T follicular helper cell (primary cell): ENCODE data around the gene LIMK2.
"Not testable (repeated sequence)": the region's sequence is repeated elsewhere in the genome, so short reads cannot be mapped to it uniquely, and the experiment has no call there.

Experiments used
- DNase-seq: peaks from one replicate; pipeline ENCODE4 v3.0.0-alpha.2; 2020; ENCODE audit warnings: low read depth

Gene LIMK2

DNA sequence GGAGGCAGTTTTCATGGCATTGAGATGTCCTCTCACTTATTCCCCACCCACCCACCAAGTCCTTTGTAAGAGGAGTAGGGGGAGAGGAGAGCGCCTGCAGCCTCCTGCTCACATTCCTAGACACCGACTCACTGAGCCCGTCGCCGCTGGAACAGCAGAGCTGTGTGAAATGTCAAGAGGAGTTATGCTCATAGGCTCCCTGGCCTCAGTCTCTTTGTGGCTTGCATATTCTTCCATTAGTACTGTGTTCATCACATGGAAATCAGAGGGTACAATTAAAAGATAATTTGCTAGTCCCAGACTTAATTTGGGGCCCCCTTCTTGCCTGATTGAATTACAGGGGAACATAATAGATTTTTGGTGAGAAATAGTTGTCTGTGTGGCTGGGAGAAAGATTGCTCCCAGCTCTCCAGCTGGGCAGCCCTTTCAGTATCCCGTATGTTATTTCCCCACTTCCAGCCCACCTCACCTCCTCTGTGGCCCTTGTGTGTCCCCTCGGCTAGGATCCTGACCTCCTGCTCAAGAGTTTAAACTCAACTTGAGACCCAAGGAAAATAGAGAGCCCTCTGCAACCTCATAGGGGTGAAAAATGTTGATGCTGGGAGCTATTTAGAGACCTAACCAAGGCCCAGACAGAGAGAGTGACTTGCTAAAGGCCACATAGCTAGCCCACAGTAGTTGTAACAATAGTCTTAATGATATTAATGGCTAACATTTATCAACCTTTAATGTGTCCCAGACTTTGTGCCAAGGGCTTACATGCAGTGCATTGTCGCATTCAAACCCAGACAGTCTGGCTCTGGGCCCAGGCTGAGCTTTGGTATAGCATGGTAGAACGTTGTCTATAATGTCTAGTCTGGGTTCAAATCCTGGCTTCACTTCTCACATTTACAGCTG is 32.2 kb downstream of the LIMK2 start:
- DNase-seq: no peak

DNA sequence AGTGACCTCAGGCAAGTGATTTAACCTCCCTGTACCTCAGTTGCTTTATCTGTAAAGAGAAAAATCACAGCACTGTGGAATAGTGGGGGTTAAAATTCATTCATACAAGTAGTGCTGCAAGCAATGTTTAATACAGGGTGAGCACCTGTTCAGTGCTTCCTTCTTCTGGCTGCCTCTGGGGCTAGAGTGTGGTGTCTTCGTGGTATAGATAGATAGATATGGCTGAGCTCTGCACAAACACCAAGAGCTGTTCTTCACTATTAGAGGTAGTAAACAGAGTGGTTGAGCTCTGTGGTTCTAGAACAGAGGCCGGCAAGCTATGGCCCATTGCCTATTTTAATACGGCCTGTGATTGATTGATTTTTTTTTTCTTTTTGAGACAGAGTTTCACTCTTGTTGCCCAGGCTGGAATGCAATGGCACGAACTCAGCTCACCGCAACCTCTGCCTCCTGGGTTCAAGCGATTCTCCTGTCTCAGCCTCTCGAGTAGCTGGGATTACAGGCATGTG is 32.9 kb downstream of the LIMK2 start:
- DNase-seq: no peak

DNA sequence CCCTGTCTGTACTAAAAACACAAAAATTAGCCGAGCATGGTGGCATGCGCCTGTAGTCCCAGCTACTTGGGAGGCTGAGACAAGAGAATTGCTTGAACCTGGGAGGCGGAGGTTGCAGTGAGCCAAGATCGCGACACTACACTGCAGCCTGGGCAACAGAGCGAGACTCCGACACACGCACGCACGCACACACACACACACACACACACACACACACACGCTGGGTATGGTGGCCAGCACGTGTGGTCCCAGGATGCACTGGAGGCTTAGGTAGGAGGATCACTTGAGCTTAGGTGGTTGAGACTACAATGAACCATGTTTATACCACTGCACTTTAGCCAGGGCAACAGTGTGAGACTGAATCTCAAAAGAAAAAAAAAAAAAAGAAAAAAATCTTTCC is 33.9 kb downstream of the LIMK2 start:
- not testable (repeated sequence) for DNase-seq

DNA sequence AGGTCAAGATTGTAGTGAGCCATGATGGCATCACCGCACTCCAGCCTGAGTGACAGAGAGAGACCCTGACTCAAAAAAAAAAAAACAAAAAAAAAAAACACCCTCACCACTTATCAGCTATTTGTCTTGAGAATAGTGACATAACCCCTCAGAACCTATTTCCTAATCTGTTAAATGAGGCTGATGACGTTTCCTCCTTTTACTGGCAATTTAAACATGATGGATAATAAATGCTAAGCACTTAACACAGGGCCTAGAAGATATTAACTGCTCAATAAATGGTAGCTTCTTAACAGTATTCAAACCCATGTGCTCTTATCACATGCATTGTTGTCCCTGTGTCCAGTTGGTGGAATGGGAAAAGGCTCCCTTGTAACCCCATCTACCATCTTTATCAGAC is 34.6 kb downstream of the LIMK2 start:
- no peak for DNase-seq

DNA sequence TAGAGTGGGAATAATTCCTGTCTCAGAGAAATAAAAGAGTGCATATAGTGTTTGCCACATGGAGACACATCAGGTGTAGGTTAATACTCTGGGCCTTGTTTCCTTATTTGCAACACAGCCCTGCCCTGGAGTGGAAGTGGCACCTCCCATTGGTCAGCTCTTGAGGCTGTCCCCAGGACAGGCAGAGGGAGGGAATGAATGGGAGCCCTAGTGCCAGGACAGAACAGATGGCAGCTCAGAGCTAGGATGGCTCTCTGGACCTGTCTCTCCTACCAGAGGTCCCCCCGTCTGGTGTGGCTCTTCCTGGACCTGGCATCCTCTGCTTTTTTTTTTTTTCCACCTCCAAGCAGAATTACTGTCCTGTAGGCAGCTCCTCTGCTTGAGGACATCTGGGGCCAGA is 35.6 kb downstream of the LIMK2 start:
- no peak for DNase-seq

DNA sequence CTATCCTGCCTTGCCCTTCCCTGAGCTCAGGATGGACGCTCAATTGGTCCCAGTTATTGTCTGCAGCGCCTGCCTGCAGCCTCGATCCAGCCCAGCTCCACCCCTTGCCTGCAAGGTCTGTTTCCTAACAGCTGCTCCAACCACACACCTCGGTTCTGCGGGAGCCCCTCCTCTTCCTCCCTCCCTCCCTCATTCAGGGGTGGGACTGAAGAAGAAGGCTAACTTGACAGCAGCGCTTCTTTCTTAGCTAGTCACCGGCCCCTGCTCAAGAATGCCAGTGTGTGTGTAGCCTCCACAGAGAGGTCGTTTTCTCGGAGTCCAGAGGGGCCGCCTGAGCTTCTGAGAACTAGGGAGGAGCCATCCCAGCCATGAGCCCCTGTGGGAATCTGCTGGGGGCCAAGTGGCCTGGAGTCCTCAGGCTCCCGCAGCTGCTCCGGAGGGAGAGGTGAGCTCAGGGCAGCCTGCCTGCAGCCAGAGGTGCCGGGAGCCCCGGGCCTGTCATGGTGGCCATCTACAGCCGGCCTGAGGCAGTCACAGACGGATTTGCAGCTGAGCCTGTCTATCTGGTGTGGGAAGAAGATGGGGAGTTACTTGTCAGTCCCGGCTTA is 36.1 kb downstream of the LIMK2 start:
- peak; percentile 60 for DNase-seq

DNA sequence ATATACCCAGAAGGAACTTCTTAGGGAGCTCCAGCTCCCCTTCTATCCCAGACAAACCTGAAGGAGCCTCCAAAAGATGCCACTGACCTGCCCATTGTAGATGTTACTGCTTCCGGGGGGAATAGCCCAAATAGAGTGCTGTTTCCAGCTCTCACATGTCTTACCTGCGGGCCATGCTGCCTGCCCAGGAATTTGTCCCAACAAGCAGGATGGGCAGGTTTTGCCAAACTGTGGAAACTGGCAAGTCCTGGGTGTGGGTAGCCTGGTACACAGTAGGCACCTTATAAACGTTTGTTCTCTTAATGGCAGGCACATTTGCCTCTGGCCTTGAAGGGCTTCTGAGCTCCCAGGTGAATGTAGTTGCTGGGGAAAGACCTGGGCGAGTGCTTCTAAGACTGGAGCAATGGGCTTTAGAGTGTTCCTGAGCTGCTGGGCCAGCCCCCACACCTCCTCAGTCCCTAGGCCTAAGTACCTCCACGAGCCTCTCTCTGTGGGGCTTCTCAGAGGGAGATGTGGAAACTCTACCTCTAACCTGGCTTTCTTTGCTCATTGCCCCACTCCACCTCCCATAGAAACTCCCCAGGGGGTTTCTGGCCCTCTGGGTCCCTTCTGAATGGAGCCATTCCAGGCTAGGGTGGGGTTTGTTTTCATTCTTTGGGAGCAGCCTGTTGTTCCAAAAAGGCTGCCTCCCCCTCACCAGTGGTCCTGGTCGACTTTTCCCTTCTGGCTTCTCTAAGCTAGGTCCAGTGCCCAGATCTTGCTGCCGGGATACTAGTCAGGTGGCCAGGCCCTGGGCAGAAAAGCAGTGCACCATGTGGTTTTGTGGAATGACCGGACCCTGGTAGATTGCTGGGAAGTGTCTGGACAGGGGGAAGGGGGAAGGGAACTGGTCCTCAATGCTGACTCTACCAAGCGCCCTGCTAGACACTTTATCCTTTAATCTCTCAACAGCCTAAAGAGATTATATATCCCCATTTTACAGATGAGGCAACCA is 37.2 kb downstream of the LIMK2 start:
- no peak for DNase-seq

DNA sequence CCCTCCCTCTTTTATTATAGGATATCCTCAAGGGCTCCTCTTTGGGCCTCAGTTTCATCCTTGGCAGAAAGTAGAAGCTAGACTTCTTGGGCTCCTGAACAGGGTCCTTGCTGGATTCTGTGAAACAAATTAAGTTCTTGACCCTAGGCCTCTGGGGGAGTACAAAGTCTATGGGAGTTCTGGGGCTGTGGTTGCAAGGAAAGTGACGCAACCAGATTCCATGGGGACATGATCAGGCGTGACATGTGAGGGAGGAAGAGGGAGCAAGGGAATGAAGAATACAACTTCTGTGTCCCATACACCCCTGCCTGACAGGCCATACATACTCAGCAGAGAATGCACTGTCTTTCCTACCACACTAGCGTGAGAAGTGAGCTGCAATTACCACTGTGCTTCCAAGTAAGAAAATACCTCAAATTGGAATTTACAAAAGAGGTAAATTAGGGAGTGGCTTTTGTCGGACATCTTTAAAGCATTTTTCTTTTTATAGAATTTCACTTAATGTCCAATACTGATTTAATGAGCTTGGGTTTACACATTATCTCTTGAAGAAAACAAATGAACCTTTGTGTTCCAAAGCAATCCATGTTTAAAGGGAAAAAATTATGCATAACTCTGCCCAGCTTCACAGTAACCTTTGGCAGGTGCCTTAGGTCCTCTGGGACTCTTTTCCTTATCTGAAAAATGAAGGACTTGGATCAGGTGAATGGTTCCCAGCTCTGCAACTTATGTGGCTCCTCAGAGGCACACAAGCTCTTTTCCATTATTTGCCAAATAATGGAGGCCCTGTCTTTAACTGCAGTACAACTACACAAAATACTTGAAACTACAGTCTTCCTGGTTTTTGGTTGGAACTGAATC is 38.9 kb downstream of the LIMK2 start:
- DNase-seq: no peak

DNA sequence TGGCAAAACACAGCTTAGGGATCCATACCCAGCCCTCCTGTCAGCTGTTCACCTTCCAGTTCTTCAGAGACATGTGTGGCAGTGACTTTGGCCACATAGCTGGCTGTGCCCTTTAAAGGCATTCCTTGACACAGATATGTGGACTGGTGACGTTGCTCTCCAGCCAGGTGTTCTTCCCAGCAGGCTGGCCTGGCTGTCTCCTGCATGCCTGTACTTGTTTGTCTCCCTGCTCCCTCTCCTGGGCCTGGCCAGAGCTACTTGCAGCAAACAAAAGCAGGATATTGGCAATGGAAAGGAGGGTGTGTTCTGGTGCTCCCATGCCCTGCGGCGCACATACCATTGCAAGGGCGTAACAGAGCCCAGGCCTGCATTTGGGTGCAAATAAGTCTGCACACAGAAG is 41.9 kb downstream of the LIMK2 start:
- no peak for DNase-seq

DNA sequence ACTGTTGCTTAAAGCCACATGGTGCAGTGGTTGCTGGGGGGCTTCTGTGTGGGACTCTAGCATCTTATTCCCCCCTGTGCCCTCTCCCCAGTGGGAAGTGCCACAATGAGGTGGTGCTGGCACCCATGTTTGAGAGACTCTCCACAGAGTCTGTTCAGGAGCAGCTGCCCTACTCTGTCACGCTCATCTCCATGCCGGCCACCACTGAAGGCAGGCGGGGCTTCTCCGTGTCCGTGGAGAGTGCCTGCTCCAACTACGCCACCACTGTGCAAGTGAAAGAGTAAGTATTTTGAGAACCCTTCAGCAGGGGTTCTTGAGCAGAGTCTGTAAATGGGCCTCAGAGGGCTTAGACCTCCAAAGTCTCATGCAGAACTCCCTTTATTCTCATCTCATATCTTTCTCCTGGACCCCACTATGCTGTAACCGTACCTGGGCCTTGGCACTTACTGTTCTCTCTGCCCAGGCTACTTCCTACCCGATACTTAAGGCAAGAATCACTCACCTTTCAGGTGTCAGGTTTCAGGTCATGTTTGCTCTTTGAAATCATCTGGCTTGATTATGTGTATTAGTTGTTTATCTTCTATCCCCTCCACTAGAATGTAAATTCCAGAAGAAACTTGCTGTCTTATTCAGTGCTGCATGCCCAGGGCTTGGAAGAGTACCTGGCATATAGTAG is 47.8 kb downstream of the LIMK2 start:
- DNase-seq: no peak

DNA sequence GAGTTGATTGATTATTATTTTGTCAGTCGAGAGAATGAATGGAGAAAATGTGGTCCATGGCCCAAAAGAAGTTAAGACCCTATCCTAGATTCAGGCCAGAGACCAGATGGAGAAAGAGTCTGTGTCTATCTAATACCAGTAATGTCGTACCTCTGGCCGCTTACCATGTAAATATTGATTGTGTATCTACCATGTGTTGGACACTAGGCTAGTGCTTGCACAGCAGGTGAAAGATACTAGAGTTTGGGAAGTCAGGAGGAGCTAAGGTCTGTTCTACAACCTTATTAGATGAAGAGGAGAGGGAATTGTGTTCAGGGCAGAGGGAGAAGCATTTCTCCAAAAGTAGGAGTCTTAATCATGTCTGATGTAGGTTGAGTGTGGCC is 48.4 kb downstream of the LIMK2 start:
- no peak for DNase-seq

DNA sequence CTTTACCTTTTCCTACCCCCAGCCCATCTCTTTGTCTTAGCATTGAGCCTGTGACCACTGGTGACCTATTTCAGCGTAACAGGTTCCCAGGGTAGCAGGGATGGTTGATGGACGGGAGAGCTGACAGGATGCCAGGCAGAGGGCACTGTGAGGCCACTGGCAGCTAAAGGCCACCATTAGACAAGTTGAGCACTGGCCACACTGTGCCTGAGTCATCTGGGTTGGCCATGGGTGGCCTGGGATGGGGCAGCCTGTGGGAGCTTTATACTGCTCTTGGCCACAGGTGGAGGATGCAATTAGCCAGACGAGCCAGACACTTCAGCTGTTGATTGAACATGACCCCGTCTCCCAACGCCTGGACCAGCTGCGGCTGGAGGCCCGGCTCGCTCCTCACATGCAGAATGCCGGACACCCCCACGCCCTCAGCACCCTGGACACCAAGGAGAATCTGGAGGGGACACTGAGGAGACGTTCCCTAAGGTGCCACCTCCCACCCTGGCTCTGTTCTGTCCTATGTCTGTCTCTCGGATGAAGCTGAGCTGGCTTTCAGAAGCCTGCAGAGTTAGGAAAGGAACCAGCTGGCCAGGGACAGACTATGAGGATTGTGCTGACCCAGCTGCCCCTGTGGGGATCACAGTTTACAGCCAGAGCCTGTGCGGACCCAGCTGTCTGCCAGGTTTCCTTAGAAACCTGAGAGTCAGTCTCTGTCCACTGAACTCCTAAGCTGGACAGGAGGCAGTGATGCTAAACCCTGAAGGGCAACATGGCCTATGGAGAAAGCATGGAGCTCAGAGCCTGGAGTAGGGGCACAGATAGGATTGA is 50.4 kb downstream of the LIMK2 start:
- no peak for DNase-seq

DNA sequence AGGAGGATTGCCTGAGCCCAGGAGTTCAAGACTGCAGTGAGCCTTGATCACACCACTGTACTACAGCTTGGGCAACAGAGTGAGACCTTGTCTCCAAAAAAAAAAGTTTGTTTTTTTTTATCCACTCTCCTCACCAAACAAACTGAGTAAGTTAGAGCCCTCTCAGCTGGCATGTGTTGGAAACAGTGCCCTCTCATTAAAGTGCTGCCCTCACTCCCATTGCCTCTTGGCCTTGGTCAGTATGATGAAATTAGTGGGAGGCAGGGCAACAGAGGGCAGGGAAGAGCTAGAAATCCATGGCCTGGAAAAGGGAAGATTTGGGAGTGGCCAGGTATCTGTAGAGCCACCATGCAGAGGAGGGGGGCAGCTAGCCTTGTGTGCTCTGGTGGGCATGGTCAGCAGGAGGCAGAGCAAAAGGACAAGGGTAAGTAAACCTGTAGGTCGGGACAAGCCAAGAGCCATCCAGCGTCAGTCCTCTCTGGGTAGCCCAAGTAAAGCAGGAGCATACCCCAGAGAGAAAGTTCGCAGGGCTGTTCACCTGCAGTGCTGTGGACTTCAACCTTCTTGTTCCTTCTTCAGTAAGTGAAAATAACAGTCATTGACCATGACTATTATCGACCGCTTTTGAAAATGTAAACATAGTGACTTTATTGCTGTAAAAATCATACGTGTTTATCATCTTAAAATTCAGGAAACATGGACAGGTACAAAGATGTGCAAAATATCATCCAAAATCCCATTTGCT is 52.0 kb downstream of the LIMK2 start:
- no peak for DNase-seq

DNA sequence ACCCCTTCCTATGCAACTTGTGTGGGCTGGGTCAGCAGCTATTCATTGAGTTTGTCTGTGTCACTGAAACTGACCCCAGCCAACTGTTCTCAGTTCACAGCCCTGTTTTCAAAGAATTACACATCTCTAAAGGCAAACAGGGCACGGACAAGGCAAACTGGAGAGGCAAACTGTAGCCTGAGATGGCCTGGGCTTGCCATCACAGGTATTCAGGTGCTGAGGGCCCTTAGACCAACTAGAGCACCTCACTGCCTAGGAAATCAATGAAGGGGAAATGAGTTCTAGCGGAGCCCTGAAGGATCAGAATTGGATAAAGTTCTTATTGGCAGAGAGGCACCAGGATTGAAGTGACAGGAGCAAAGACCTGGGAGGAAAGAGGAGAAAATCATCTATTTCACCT is 56.2 kb downstream of the LIMK2 start:
- no peak for DNase-seq

DNA sequence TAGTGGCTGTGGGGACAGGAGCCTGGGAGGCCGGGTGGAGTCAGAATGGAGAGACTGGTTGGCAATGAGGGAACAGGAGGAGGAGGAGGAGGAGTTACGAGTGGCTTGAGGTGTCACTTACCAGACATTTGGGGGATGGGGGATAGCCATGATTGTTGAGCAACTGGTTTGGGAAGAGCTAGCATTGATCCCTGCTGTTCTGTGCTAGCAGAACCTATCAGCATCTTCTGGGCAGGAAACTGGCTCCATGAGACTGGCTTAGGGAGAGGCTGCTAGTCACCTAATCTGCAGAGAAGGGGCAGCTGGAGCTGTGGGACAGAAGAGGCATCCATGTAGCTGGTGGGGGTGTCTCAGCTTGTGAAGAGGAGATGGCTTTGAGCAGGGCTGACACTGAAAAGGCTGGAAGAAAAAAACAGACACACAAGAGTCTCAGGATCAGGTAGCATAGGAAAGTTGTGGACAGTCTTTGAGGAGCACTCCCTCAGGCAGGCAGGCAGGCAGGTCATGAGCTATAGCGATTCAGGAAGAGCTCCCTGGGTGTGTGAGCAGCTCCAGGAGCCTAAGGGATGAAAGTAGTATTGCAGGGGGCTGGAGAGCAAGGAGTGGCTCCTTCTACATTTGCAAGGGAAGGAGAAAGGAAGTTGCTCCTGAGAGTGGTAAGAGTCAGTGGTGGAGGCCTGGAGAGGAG is 57.9 kb downstream of the LIMK2 start:
- DNase-seq: no peak

DNA sequence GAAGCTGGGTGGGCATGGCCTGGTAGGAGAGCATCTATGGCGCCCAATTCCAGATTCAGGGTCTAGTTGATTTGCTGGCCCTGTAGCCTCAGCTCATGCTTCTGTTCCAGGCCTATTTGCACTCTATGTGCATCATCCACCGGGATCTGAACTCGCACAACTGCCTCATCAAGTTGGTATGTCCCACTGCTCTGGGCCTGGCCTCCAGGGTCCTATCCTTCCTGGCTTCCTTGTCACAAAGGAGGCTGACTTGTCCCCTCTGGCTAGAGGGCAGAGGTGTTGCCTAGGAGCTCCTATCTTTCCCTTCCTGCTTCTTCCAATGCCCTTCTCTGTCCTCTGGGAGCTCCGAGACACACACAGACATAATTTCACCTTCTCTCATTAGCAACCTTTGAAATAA is 58.9 kb downstream of the LIMK2 start:
- DNase-seq: no peak

DNA sequence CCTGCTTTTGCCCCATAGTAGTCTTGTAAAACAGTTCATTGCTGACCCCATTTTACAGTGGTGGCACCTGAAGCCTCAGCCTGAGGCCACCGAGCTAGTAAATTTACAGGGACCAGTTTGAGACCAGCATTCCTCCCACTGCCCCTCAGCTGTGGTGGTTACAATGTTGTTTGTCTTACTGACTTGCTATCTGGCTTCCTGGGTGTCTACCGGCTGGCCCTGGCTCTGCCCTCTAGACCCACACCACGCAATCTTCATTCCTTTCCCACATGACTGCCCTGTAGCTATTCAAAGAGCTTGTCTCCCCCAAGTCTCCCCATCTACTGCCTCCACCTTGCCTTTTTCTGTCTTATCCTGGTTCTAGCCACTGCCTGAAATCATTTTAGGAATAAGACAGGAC is 59.4 kb downstream of the LIMK2 start:
- no peak for DNase-seq
